ENCODE results near the gene SMARCA4. TPM values are rescaled to one million over a fixed set of nuclear protein-coding genes. Genes with fewer than 3 reads are reported as not detected.

SMARCA4 gene
- polyA plus RNA-seq, 1 experiment: 41.6 TPM

DNA sequence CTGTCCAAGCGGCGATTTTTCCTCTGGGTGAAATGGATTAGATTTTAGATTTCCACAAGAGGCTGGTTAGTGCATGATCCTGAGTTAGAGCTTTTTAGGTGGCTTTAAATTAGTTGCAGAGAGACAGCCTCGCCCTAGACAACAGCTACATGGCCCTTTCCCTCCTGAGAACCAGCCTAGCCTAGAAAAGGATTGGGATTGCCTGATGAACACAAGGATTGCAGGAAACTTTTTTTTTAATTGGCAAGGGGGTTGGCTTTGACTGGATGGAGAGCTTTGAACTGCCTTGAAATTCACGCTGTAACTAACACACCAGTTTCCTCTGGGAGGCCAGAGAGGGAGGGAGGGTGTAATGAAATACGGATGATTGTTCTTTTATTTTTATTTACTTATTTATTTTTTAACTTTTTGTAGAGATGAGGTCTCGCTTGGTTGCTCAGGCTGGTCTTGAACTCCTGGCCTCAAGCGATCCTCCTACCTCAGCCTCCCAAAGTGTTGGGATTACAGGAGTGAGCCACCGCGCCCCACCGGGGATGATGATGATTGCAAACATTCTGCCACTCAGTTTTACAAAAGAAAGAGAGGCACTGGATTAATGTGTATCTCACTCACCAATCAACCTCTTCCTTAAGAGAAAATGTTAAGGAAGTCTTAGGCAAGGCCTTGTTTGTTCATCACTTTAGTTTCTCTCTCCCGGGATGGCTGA, 130.3 kb downstream of the SMARCA4 start:
- POLR2A ChIA-PET: no interaction called here

DNA sequence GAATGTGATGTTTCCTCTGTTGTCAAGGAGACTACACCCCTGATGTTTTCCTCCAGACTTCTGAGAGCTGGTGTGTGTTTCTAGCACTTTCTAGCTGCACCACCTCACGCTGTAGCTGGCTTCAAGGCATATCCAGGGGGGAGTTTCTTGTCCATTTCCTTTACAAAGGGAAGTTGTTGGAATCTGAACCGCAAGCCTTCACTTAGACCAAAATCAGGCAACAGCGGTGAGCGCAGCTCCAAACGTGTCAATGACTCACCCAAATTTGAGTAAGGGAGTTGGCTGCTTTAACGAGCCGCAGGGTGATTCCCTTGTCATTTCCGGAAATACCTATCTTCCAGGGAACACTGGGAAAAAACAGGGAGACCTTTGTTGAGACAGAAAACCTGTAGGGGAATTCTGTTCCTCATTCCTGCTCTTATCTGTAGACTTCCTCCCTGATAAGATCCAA, 130.9 kb downstream of the SMARCA4 start:
- TF ChIP-seq, protein P1, sequence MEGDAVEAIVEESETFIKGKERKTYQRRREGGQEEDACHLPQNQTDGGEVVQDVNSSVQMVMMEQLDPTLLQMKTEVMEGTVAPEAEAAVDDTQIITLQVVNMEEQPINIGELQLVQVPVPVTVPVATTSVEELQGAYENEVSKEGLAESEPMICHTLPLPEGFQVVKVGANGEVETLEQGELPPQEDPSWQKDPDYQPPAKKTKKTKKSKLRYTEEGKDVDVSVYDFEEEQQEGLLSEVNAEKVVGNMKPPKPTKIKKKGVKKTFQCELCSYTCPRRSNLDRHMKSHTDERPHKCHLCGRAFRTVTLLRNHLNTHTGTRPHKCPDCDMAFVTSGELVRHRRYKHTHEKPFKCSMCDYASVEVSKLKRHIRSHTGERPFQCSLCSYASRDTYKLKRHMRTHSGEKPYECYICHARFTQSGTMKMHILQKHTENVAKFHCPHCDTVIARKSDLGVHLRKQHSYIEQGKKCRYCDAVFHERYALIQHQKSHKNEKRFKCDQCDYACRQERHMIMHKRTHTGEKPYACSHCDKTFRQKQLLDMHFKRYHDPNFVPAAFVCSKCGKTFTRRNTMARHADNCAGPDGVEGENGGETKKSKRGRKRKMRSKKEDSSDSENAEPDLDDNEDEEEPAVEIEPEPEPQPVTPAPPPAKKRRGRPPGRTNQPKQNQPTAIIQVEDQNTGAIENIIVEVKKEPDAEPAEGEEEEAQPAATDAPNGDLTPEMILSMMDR (IDR thresholded peaks at IDR 0.05; ENCODE audit: low read depth, low read length): no peak
- Histone ChIP-seq H3K27me3 (ENCODE audit: control insufficient read depth, insufficient read depth, low read length) (no peaks in the 10 kb centered on the region), H3K9me3 (ENCODE audit: control insufficient read depth, insufficient read depth, low read length) (no peaks in the 10 kb centered on the region; the same call in 1 of the 2 replicates), H3K27ac (ENCODE audit: low read depth, low read length) (peak overlapping the region; percentile 88), H3K4me3 (ENCODE audit: low read depth, low read length) (peak overlapping the region; percentile 90)
- DNase-seq (ENCODE audit: low read depth, low spot score): peak; percentile 46
- ChIA-PET POLR2A (no interaction called here), CTCF (interaction anchor here (1.8 kb wide), 1 partner anchor 34 kb away, joined by 7 read pairs; no protein-coding TSS in a partner anchor)

More for the DNA sequence above, 130.3 kb downstream of the SMARCA4 start:
- Histone ChIP-seq H3K9me3 (ENCODE audit: control insufficient read depth, insufficient read depth, low read length) (no peaks in the 10 kb centered on the region; the same call in 1 of the 2 replicates), H3K27ac (ENCODE audit: low read depth, low read length) (peak overlapping the region; percentile 88), H3K4me3 (ENCODE audit: low read depth, low read length) (peak overlapping the region; percentile 90), H3K27me3 (ENCODE audit: control insufficient read depth, insufficient read depth, low read length) (no peaks in the 10 kb centered on the region)
- TF ChIP-seq, protein P1 (IDR thresholded peaks at IDR 0.05; ENCODE audit: low read depth, low read length): no peak
- DNase-seq (ENCODE audit: low read depth, low spot score): no peak
- CTCF ChIA-PET: interaction anchor here (1.8 kb wide), 1 partner anchor 35 kb away, joined by 7 read pairs; no protein-coding TSS in a partner anchor

DNA sequence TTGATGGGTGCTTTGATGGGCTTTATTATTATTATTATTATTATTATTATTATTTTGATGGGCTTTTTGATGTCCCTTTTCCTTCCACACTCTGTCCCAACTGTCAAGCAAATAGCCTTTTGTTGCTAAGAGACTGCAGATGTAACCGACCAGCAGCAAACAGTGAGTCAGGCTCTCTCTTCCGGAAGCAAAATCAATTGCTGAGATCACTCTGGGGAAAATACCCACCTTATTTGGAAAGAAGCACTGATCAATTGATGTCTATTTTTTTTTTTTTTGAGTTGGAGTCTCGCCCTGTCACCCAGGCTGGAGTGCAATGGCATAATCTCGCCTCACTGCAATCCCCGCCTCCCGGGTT, 131.3 kb downstream of the SMARCA4 start:
- no peak for DNase-seq (ENCODE audit: low read depth, low spot score)
- no peaks in the 10 kb centered on the region; the same call in 1 of the 2 replicates for H3K9me3 ChIP-seq (ENCODE audit: control insufficient read depth, insufficient read depth, low read length)
- CTCF ChIA-PET: interaction anchor here (1.8 kb wide), 1 partner anchor 34 kb away, joined by 7 read pairs; no protein-coding TSS in a partner anchor
- POLR2A ChIA-PET: no interaction called here
- peak overlapping the region; percentile 88 for H3K27ac ChIP-seq (ENCODE audit: low read depth, low read length)
- peak overlapping the region; percentile 90 for H3K4me3 ChIP-seq (ENCODE audit: low read depth, low read length)
- TF ChIP-seq, protein P1 (IDR thresholded peaks at IDR 0.05; ENCODE audit: low read depth, low read length): no peak
- H3K27me3 ChIP-seq (ENCODE audit: control insufficient read depth, insufficient read depth, low read length): no peaks in the 10 kb centered on the region

DNA sequence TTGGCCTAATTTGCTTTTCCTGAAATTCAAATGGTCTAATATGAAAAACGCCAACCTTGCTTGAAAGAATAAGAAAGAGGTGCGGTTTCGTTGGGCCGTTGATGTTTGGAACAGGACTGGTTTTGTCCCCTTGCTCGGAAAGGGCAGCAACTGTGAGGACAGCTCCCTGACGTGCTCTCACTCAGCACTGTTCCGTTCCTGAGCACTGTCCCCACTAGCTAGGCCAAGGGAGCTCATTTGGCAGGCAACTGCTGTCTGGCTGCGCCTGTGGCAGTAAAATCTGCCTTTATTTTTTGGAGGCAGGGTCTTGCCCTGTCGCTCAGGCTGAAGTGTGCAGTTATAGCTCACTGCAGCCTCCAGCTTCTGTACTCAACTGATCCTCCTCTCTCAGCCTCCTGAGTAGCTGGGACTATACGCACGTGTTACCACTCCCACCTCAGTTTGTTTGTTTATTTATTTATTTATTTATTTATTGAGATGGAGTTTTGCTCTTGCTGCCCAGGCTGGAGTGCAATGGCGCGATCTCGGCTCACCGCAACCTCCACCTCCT, 132.9 kb downstream of the SMARCA4 start:
- CTCF ChIA-PET: interaction anchor here (0.6 to 2.3 kb wide), 4 partner anchors 58 to 374 kb away, joined by 3 to 8 read pairs (median 4); no protein-coding TSS in a partner anchor
- TF ChIP-seq, protein P1 (IDR thresholded peaks at IDR 0.05; ENCODE audit: low read depth, low read length): no peak
- H3K27ac ChIP-seq (ENCODE audit: low read depth, low read length): no peak overlapping the region
- DNase-seq (ENCODE audit: low read depth, low spot score): no peak
- H3K4me3 ChIP-seq (ENCODE audit: low read depth, low read length): no peak overlapping the region
- POLR2A ChIA-PET: no interaction called here
- H3K27me3 ChIP-seq (ENCODE audit: control insufficient read depth, insufficient read depth, low read length): no peaks in the 10 kb centered on the region
- H3K9me3 ChIP-seq (ENCODE audit: control insufficient read depth, insufficient read depth, low read length): peaks cover 2% of the 10 kb centered on the region

DNA sequence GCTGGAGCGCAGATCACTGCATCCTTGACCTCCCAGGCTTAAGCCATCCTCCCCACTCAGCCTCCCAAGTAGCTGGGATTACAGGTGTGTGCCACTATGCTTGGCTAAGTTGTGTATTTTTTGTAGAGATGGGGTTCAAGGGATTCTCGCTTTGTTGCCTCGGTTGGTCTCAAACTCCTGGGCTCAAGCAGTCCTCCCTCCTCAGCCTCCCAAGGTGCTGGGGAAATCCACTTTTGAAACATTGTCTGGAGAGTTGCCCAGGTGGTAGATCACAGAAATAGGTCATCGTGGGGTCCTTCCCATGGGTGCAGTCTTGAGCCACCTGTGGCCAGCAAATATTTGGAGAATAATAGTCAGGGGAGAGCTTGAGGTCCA, 133.7 kb downstream of the SMARCA4 start:
- Histone ChIP-seq H3K9me3 (ENCODE audit: control insufficient read depth, insufficient read depth, low read length) (peaks cover 3% of the 10 kb centered on the region), H3K27ac (ENCODE audit: low read depth, low read length) (peak overlapping the region; percentile 85), H3K4me3 (ENCODE audit: low read depth, low read length) (no peak overlapping the region), H3K27me3 (ENCODE audit: control insufficient read depth, insufficient read depth, low read length) (no peaks in the 10 kb centered on the region)
- TF ChIP-seq, protein P1 (IDR thresholded peaks at IDR 0.05; ENCODE audit: low read depth, low read length): no peak
- POLR2A ChIA-PET: interaction anchor here (0.6 kb wide), 1 partner anchor 78 kb away, joined by 5 read pairs; no protein-coding TSS in a partner anchor
- CTCF ChIA-PET: interaction anchor here (0.6 to 2.3 kb wide), 3 partner anchors 59 to 157 kb away, joined by 3 to 8 read pairs (median 5); no protein-coding TSS in a partner anchor
- DNase-seq (ENCODE audit: low read depth, low spot score): no peak

All from AG04450 (cell line).